HepG2 (cell line): Measurements from ENCODE around the gene BCAS2. TPM values are rescaled to one million over a fixed set of nuclear protein-coding genes. Genes with fewer than 3 reads are reported as not detected.
A peak's percentile ranks its signal among the peaks of the same experiment; 100 is the strongest.

Experiments used
- ARID3A ChIP-seq: IDR thresholded peaks from 2 replicates; pipeline ENCODE4 v1.6.1; 2012; ENCODE audit warnings: low read depth, low read length, improper control_type of control experiment
- CTCF ChIP-seq: sonication (generic); formaldehyde crosslinking; IDR thresholded peaks from 2 replicates; pipeline ENCODE4 v1.5.0; 2020; ENCODE audit warnings: mild to moderate bottlenecking, missing genetic modification reagents, moderate library complexity
- FOXP1 ChIP-seq, 2 experiments: fragments of 450-650 bp in 1 of 2; IDR thresholded peaks; 2 replicates each; pipeline ENCODE4 v1.6.1; 2017 to 2018; ENCODE audit warnings: antibody characterized with exemption in 1 of 2
- HDAC6 ChIP-seq: fragments of 200-600 bp; sonication (generic); IDR thresholded peaks from 2 replicates; pipeline ENCODE4 v1.7.0; 2017; ENCODE audit warnings: mild to moderate bottlenecking, antibody characterized with exemption, low read length, low read depth
- IRF2 ChIP-seq: IDR thresholded peaks from 2 replicates; pipeline ENCODE4 v1.6.1; 2018; ENCODE audit warnings: missing genetic modification reagents, missing compliant biosample characterization
- RARG ChIP-seq: sonication (generic); formaldehyde crosslinking; IDR thresholded peaks from 2 replicates; pipeline ENCODE4 v1.4.0; 2020; ENCODE audit warnings: low read depth, mild to moderate bottlenecking, missing genetic modification reagents
- STAG1 ChIP-seq: sonication (generic); formaldehyde crosslinking; IDR thresholded peaks from 2 replicates; pipeline ENCODE4 v1.4.0; 2020; ENCODE audit warnings: missing genetic modification reagents
- ZHX2 ChIP-seq, 2 experiments: sonication (generic) in 1 of 2; formaldehyde crosslinking in 1 of 2; IDR thresholded peaks; 2 replicates each; pipeline versions ENCODE4 v1.6.1 to v1.9.0; 2014 to 2022; ENCODE audit warnings: antibody characterized with exemption in 1 of 2, borderline replicate concordance in 1 of 2, inconsistent platforms in 1 of 2, low read depth in 1 of 2, missing genetic modification reagents in 1 of 2
- ZNF275 ChIP-seq: sonication (generic); formaldehyde crosslinking; IDR thresholded peaks from 2 replicates; pipeline ENCODE4 v1.8.0; 2022; ENCODE audit warnings: missing genetic modification reagents, mild to moderate bottlenecking, inconsistent platforms, borderline replicate concordance
- ZNF362 ChIP-seq: sonication (generic); formaldehyde crosslinking; IDR thresholded peaks from 2 replicates; pipeline ENCODE4 v1.4.0; 2020; ENCODE audit warnings: missing genetic modification reagents, mild to moderate bottlenecking, borderline replicate concordance
- ZNF512B ChIP-seq: sonication (generic); formaldehyde crosslinking; IDR thresholded peaks from 2 replicates; pipeline ENCODE4 v1.5.1; 2020; ENCODE audit warnings: missing genetic modification reagents, mild to moderate bottlenecking, borderline replicate concordance
- ZNF781 ChIP-seq: sonication (generic); formaldehyde crosslinking; IDR thresholded peaks from 2 replicates; pipeline ENCODE4 v1.5.1; 2020; ENCODE audit warnings: borderline replicate concordance, mild to moderate bottlenecking, missing genetic modification reagents; ENCODE audit errors: not compliant biosample characterization
- ZNF792 ChIP-seq: IDR thresholded peaks from 2 replicates; pipeline ENCODE4 v1.6.1; 2016
- polyA plus RNA-seq, 8 experiments: library from polyadenylated mRNA; depleted of rRNA in 3 of 8; stranded (reverse) in 7 of 8; unstranded in 1 of 8; fragments of >200 nt; fragmentation: Illumina TruSeq in 4 of 8; extraction: Trizol in 4 of 8; gene quantifications; 2 replicates each; pipeline versions ENCODE4 v1.2.1 to v1.2.3, GENCODE V29; 2011 to 2016; ENCODE audit warnings: low read depth in 4 of 8, missing spikeins in 1 of 8, mixed read lengths in 1 of 8; ENCODE audit not compliant: insufficient read depth in 1 of 8
- total RNA-seq, 5 experiments: library from RNA; depleted of rRNA; stranded (reverse); fragments of >200 nt; fragmentation: Illumina TruSeq; extraction: Trizol; gene quantifications; 2 replicates each; pipeline ENCODE4 v1.2.3, GENCODE V29; 2016; ENCODE audit warnings: low read depth in 1 of 5

The BCAS2 gene
- total and polyA plus RNA-seq, 2 of the 13 experiments (the other 11 are each of a cell fraction or from before 2014, with no cell fraction given): 18.0 to 47.4 TPM

GRCh38 chr1:114558544-114558943, 22.9 kb downstream of the BCAS2 start (continued):
- TF ChIP-seq ZNF275 (no peak), RARG (CRISPR knock-in tag) (no peak), ARID3A (peak; percentile 29; the same call in 1 of the 2 replicates), ZHX2 (IDR thresholded peaks at IDR 0.05; ENCODE audit: low read depth) (no peak), ZHX2 (CRISPR knock-in tag; IDR thresholded peaks at IDR 0.05; ENCODE audit: borderline replicate concordance) (no peak), FOXP1 (IDR thresholded peaks at IDR 0.05) (no peak), FOXP1 (CRISPR knock-in tag; IDR thresholded peaks at IDR 0.05) (no peak), HDAC6 (no peak), STAG1 (peak; percentile 73), ZNF792 (CRISPR knock-in tag) (no peak), CTCF (CRISPR knock-in tag) (peak; percentile 48; the same call in 1 of the 2 replicates), ZNF781 (CRISPR knock-in tag) (no peak), ZNF362 (CRISPR knock-in tag) (no peak), ZNF512B (CRISPR knock-in tag) (no peak), IRF2 (no peak)
